Measurements from ENCODE around the gene PPP2R5E.

Gene PPP2R5E

GRCh38 chr14:63472986-63473788 is 70.0 kb downstream of the PPP2R5E start:
- no peak for DNase-seq (ENCODE audit: low read depth in 4 of 4, low spot score in 1 of 4)

GRCh38 chr14:63470962-63471793 is 72.0 kb downstream of the PPP2R5E start:
- no peak for DNase-seq (ENCODE audit: low read depth in 4 of 4, low spot score in 1 of 4)

- DNase-seq (ENCODE audit: low read depth in 4 of 4, low spot score in 1 of 4): no peak
Observed at GRCh38 chr14:63468294-63468693, 74.9 kb downstream of the PPP2R5E start.

- DNase-seq (ENCODE audit: low read depth in 4 of 4, low spot score in 1 of 4): no peak
Observed at GRCh38 chr14:63467440-63468072, 75.6 kb downstream of the PPP2R5E start.

GRCh38 chr14:63465347-63465746 is 77.8 kb downstream of the PPP2R5E start:
- DNase-seq (ENCODE audit: low read depth in 4 of 4, low spot score in 1 of 4): no peak

- DNase-seq (ENCODE audit: low read depth in 4 of 4, low spot score in 1 of 4): no peak
Observed at GRCh38 chr14:63460680-63461369, 82.4 kb downstream of the PPP2R5E start.

GRCh38 chr14:63459738-63460137 is 83.4 kb downstream of the PPP2R5E start:
- no peak for DNase-seq (ENCODE audit: low read depth in 4 of 4, low spot score in 1 of 4)

GRCh38 chr14:63457498-63457897 is 85.7 kb downstream of the PPP2R5E start:
- no peak for DNase-seq (ENCODE audit: low read depth in 4 of 4, low spot score in 1 of 4)

- no peak for DNase-seq (ENCODE audit: low read depth in 4 of 4, low spot score in 1 of 4)
Observed at GRCh38 chr14:63454863-63455622, 88.1 kb downstream of the PPP2R5E start.

GRCh38 chr14:63454436-63454835 is 88.7 kb downstream of the PPP2R5E start:
- no peak for DNase-seq (ENCODE audit: low read depth in 4 of 4, low spot score in 1 of 4)

- DNase-seq (ENCODE audit: low read depth in 4 of 4, low spot score in 1 of 4): no peak
Observed at GRCh38 chr14:63453443-63453936, 89.7 kb downstream of the PPP2R5E start.

GRCh38 chr14:63452796-63453195 is 90.4 kb downstream of the PPP2R5E start:
- no peak for DNase-seq (ENCODE audit: low read depth in 4 of 4, low spot score in 1 of 4)

GRCh38 chr14:63448841-63449240 is 94.3 kb downstream of the PPP2R5E start:
- DNase-seq (ENCODE audit: low read depth in 4 of 4, low spot score in 1 of 4): no peak

GRCh38 chr14:63444588-63444987 is 98.6 kb downstream of the PPP2R5E start:
- no peak for DNase-seq (ENCODE audit: low read depth in 4 of 4, low spot score in 1 of 4)

- no peak for DNase-seq (ENCODE audit: low read depth in 4 of 4, low spot score in 1 of 4)
Observed at GRCh38 chr14:63443988-63444387, 99.2 kb downstream of the PPP2R5E start.

- DNase-seq (ENCODE audit: low read depth in 4 of 4, low spot score in 1 of 4): no peak
Observed at GRCh38 chr14:63443361-63443760, 99.8 kb downstream of the PPP2R5E start.

GRCh38 chr14:63438065-63438757 is 105.0 kb downstream of the PPP2R5E start:
- peak in 1 of 4 experiments; percentile 8 for DNase-seq (ENCODE audit: low read depth in 4 of 4, low spot score in 1 of 4)

GRCh38 chr14:63436286-63437098 is 106.7 kb downstream of the PPP2R5E start:
- no peak for DNase-seq (ENCODE audit: low read depth in 4 of 4, low spot score in 1 of 4)

- no peak for DNase-seq (ENCODE audit: low read depth in 4 of 4, low spot score in 1 of 4)
Observed at GRCh38 chr14:63435838-63436237, 107.3 kb downstream of the PPP2R5E start.
